Astrocyte of the hippocampus (primary cell): ENCODE data around the gene COX8A.
"Not testable (repeated sequence)": the region's sequence is repeated elsewhere in the genome, so short reads cannot be mapped to it uniquely, and the experiment has no call there.

ENCODE experiments used
- DNase-seq: peaks from one replicate; pipeline ENCODE4 v3.0.0; 2011; ENCODE audit warnings: low read depth, low spot score

COX8A gene

GRCh38 chr11:63974259-63975143 lies at the start of gene COX8A:
COX8A (plus strand) TSS chr11:63974620; CDS start chr11:63974681, 61 bp downstream.
- peak; percentile 100 for DNase-seq

- no peak for DNase-seq
These were observed 44.8 kb upstream of the COX8A start for GRCh38 chr11:63929616-63930015.

GRCh38 chr11:63931045-63931444 lies 43.4 kb upstream of the COX8A start:
- no peak for DNase-seq

- no peak for DNase-seq
These were observed 42.5 kb upstream of the COX8A start for GRCh38 chr11:63931876-63932275.

GRCh38 chr11:63933459-63933858 lies 41.0 kb upstream of the COX8A start:
- peak; percentile 68 for DNase-seq

- no peak for DNase-seq
These were observed 36.5 kb upstream of the COX8A start for GRCh38 chr11:63937713-63938478.

- peak; percentile 99 for DNase-seq
These were observed 35.7 kb upstream of the COX8A start, which contains the start of gene NAA40 for GRCh38 chr11:63938479-63939396. NAA40 (plus strand) TSS chr11:63939002; CDS start chr11:63939097, 95 bp downstream.

- peak; percentile 41 for DNase-seq
These were observed 35.0 kb upstream of the COX8A start for GRCh38 chr11:63939397-63939891.

GRCh38 chr11:63940786-63941185 lies 33.6 kb upstream of the COX8A start:
- DNase-seq = no peak

- DNase-seq = no peak
These were observed 32.5 kb upstream of the COX8A start for GRCh38 chr11:63941901-63942300.

GRCh38 chr11:63942803-63943202 lies 31.6 kb upstream of the COX8A start:
- no peak for DNase-seq

- no peak for DNase-seq
These were observed 29.4 kb upstream of the COX8A start for GRCh38 chr11:63944987-63945386.

GRCh38 chr11:63945477-63946163 lies 28.8 kb upstream of the COX8A start:
- DNase-seq = peak; percentile 87

GRCh38 chr11:63951779-63952536 lies 22.5 kb upstream of the COX8A start:
- no peak for DNase-seq

- no peak for DNase-seq
These were observed 21.9 kb upstream of the COX8A start for GRCh38 chr11:63952570-63952969.

- no peak for DNase-seq
These were observed 16.4 kb upstream of the COX8A start for GRCh38 chr11:63958008-63958407.

- DNase-seq = no peak
These were observed 12.6 kb upstream of the COX8A start for GRCh38 chr11:63961608-63962412.

GRCh38 chr11:63963895-63964294 lies 10.5 kb upstream of the COX8A start:
- DNase-seq = not testable (repeated sequence)

- no peak for DNase-seq
These were observed 8.0 kb upstream of the COX8A start for GRCh38 chr11:63966444-63966843.
